ENCODE data around the gene ANKRD22.

Gene ANKRD22

DNA sequence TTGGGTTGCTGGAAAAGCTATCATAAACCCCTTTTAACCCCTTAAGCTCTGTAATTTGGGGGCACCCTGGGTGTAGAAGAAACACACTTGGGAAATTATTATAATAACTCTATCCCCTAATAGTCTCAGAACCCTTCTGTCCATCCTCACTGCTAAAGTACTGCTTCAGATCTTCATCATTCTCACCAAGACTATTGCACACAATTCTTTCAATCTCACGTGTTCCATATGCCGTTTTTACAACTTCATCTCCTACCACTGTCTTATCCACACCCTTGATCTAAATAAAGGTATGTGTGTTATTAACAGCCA, 15.8 kb downstream of the ANKRD22 start:
- Histone ChIP-seq H3K27ac (ENCODE audit: low read depth, low read length) (no peak overlapping the region), H2AFZ (ENCODE audit: low read length, unreplicated experiment) (no peak overlapping the region), H3K79me2 (ENCODE audit: control insufficient read depth, insufficient read depth, low read length, unreplicated experiment) (no peaks in the 10 kb centered on the region), H3K4me1 (ENCODE audit: control insufficient read depth, insufficient read depth, low read length, unreplicated experiment) (no peaks in the 10 kb centered on the region), H3K27me3 (ENCODE audit: insufficient read depth, low read length) (no peaks in the 10 kb centered on the region), H3K36me3 (ENCODE audit: insufficient read depth, low read length) (no peaks in the 10 kb centered on the region), H3K4me3 (ENCODE audit: low read depth, low read length) (no peak overlapping the region)

DNA sequence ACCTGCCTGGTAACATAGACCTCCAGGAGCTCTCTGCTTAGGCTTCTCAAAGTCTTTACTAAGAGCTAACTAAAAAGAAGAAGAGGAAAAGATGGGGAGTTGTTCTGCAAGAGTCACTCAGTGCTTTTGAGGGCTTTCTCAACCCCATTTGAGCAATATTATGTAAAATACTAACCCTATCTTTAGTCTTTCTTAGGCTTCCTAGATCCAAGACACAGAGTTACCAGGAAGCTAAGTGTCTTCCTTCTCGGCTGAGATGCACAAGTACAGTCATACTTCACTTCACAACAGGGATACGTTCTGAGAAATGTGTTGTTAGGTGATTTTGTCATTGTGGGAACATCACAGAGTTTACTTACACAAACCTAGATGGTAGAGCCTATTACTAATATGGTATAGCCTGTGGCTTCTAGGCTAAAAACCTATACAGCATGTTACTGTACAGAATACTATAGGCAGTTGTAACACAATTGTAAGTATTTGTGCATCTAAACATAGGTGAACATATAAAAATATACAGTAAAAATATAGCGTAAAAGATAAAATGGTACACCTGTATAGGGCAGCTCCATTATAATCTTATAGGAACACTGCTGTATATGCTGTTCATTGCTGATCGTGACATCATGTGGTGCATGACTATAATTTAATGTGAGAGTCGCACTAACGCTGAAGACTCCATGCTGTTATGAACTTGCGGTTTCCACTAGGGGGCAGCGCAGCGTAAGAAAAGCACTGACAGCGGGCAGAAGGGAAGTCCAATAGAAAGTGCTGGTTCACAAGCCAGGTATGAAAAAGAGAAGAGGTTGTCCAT, 16.3 kb downstream of the ANKRD22 start:
- Histone ChIP-seq H3K27ac (ENCODE audit: low read depth, low read length) (no peak overlapping the region), H2AFZ (ENCODE audit: low read length, unreplicated experiment) (no peak overlapping the region), H3K4me3 (ENCODE audit: low read depth, low read length) (no peak overlapping the region), H3K36me3 (ENCODE audit: insufficient read depth, low read length) (no peaks in the 10 kb centered on the region), H3K79me2 (ENCODE audit: control insufficient read depth, insufficient read depth, low read length, unreplicated experiment) (no peaks in the 10 kb centered on the region), H3K4me1 (ENCODE audit: control insufficient read depth, insufficient read depth, low read length, unreplicated experiment) (no peaks in the 10 kb centered on the region), H3K27me3 (ENCODE audit: insufficient read depth, low read length) (no peaks in the 10 kb centered on the region)

GRCh38 chr10:88833723-88834122, 17.9 kb downstream of the ANKRD22 start:
- no peak overlapping the region for H3K4me3 ChIP-seq (ENCODE audit: low read depth, low read length)
- peaks cover 3% of the 10 kb centered on the region for H3K4me1 ChIP-seq (ENCODE audit: control insufficient read depth, insufficient read depth, low read length, unreplicated experiment)
- H3K79me2 ChIP-seq (ENCODE audit: control insufficient read depth, insufficient read depth, low read length, unreplicated experiment), result no peaks in the 10 kb centered on the region
- H3K36me3 ChIP-seq (ENCODE audit: insufficient read depth, low read length), result no peaks in the 10 kb centered on the region
- no peaks in the 10 kb centered on the region for H3K27me3 ChIP-seq (ENCODE audit: insufficient read depth, low read length)
- no peak overlapping the region for H2AFZ ChIP-seq (ENCODE audit: low read length, unreplicated experiment)
- no peak overlapping the region for H3K27ac ChIP-seq (ENCODE audit: low read depth, low read length)

- Histone ChIP-seq H3K79me2 (ENCODE audit: control insufficient read depth, insufficient read depth, low read length, unreplicated experiment) (no peaks in the 10 kb centered on the region), H3K36me3 (ENCODE audit: insufficient read depth, low read length) (no peaks in the 10 kb centered on the region), H3K4me3 (ENCODE audit: low read depth, low read length) (no peak overlapping the region), H3K27me3 (ENCODE audit: insufficient read depth, low read length) (no peaks in the 10 kb centered on the region), H3K4me1 (ENCODE audit: control insufficient read depth, insufficient read depth, low read length, unreplicated experiment) (peaks cover 9% of the 10 kb centered on the region), H2AFZ (ENCODE audit: low read length, unreplicated experiment) (no peak overlapping the region), H3K27ac (ENCODE audit: low read depth, low read length) (no peak overlapping the region)
Measured at GRCh38 chr10:88833156-88833555, 18.5 kb downstream of the ANKRD22 start.

GRCh38 chr10:88832376-88832775, 19.3 kb downstream of the ANKRD22 start:
- Histone ChIP-seq H3K4me3 (ENCODE audit: low read depth, low read length) (no peak overlapping the region), H3K79me2 (ENCODE audit: control insufficient read depth, insufficient read depth, low read length, unreplicated experiment) (no peaks in the 10 kb centered on the region), H3K36me3 (ENCODE audit: insufficient read depth, low read length) (no peaks in the 10 kb centered on the region), H2AFZ (ENCODE audit: low read length, unreplicated experiment) (no peak overlapping the region), H3K4me1 (ENCODE audit: control insufficient read depth, insufficient read depth, low read length, unreplicated experiment) (peaks cover 14% of the 10 kb centered on the region), H3K27me3 (ENCODE audit: insufficient read depth, low read length) (no peaks in the 10 kb centered on the region), H3K27ac (ENCODE audit: low read depth, low read length) (no peak overlapping the region)

GRCh38 chr10:88831709-88832108, 19.9 kb downstream of the ANKRD22 start:
- Histone ChIP-seq H2AFZ (ENCODE audit: low read length, unreplicated experiment) (no peak overlapping the region), H3K4me3 (ENCODE audit: low read depth, low read length) (no peak overlapping the region), H3K79me2 (ENCODE audit: control insufficient read depth, insufficient read depth, low read length, unreplicated experiment) (no peaks in the 10 kb centered on the region), H3K27me3 (ENCODE audit: insufficient read depth, low read length) (no peaks in the 10 kb centered on the region), H3K36me3 (ENCODE audit: insufficient read depth, low read length) (no peaks in the 10 kb centered on the region), H3K4me1 (ENCODE audit: control insufficient read depth, insufficient read depth, low read length, unreplicated experiment) (peaks cover 14% of the 10 kb centered on the region), H3K27ac (ENCODE audit: low read depth, low read length) (no peak overlapping the region)

DNA sequence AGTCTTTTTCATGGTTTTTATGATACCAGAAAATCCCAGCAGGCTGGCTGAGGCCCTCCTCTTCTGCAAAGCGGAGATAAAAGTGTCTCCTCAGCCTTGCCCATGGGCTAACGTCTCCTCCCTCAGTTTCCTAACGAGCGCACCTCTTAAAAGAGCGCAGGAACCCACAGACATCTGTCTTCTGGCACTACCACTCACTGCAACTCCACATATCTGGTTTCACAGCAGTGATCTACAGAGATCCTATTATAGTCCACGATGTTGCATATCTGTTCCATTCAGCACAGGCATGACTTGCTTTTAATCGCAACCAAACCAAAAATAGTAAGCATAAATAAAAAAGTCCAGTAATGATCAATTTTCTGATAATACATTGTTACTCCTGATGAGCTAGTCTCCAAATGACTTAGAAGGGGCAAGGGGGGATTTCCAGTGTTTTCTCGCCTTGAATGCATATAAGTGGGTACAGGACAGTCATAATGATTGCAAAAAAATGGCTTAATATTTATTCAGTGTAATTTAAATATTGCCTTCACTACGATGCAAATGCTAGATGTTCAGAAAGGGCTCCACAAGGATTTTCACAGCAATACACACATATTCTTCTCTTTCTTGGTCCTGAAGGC, 20.9 kb downstream of the ANKRD22 start:
- no peak overlapping the region for H3K4me3 ChIP-seq (ENCODE audit: low read depth, low read length)
- no peak overlapping the region for H2AFZ ChIP-seq (ENCODE audit: low read length, unreplicated experiment)
- H3K27ac ChIP-seq (ENCODE audit: low read depth, low read length), result no peak overlapping the region
- peaks cover 14% of the 10 kb centered on the region for H3K4me1 ChIP-seq (ENCODE audit: control insufficient read depth, insufficient read depth, low read length, unreplicated experiment)
- H3K27me3 ChIP-seq (ENCODE audit: insufficient read depth, low read length), result no peaks in the 10 kb centered on the region
- no peaks in the 10 kb centered on the region for H3K79me2 ChIP-seq (ENCODE audit: control insufficient read depth, insufficient read depth, low read length, unreplicated experiment)
- no peaks in the 10 kb centered on the region for H3K36me3 ChIP-seq (ENCODE audit: insufficient read depth, low read length)

GRCh38 chr10:88828310-88828709, 23.3 kb downstream of the ANKRD22 start:
- Histone ChIP-seq H3K27ac (ENCODE audit: low read depth, low read length) (no peak overlapping the region), H3K36me3 (ENCODE audit: insufficient read depth, low read length) (no peaks in the 10 kb centered on the region), H3K79me2 (ENCODE audit: control insufficient read depth, insufficient read depth, low read length, unreplicated experiment) (no peaks in the 10 kb centered on the region), H3K4me1 (ENCODE audit: control insufficient read depth, insufficient read depth, low read length, unreplicated experiment) (peaks cover 14% of the 10 kb centered on the region), H2AFZ (ENCODE audit: low read length, unreplicated experiment) (no peak overlapping the region), H3K4me3 (ENCODE audit: low read depth, low read length) (no peak overlapping the region), H3K27me3 (ENCODE audit: insufficient read depth, low read length) (no peaks in the 10 kb centered on the region)

- Histone ChIP-seq H3K36me3 (ENCODE audit: insufficient read depth, low read length) (no peaks in the 10 kb centered on the region), H3K27ac (ENCODE audit: low read depth, low read length) (no peak overlapping the region), H3K27me3 (ENCODE audit: insufficient read depth, low read length) (no peaks in the 10 kb centered on the region)
Measured at GRCh38 chr10:88827671-88828070, 24.0 kb downstream of the ANKRD22 start.

GRCh38 chr10:88826388-88826787, 25.3 kb downstream of the ANKRD22 start:
- H3K27me3 ChIP-seq (ENCODE audit: insufficient read depth, low read length), result no peaks in the 10 kb centered on the region
- no peaks in the 10 kb centered on the region for H3K36me3 ChIP-seq (ENCODE audit: insufficient read depth, low read length)
- peaks cover 16% of the 10 kb centered on the region for H3K4me1 ChIP-seq (ENCODE audit: control insufficient read depth, insufficient read depth, low read length, unreplicated experiment)
- no peaks in the 10 kb centered on the region for H3K79me2 ChIP-seq (ENCODE audit: control insufficient read depth, insufficient read depth, low read length, unreplicated experiment)
- no peak overlapping the region for H2AFZ ChIP-seq (ENCODE audit: low read length, unreplicated experiment)
- no peak overlapping the region for H3K4me3 ChIP-seq (ENCODE audit: low read depth, low read length)
- no peak overlapping the region for H3K27ac ChIP-seq (ENCODE audit: low read depth, low read length)

More at GRCh38 chr10:88827671-88828070, 24.0 kb downstream of the ANKRD22 start:
- H3K4me3 ChIP-seq (ENCODE audit: low read depth, low read length), result no peak overlapping the region
- no peaks in the 10 kb centered on the region for H3K79me2 ChIP-seq (ENCODE audit: control insufficient read depth, insufficient read depth, low read length, unreplicated experiment)
- H2AFZ ChIP-seq (ENCODE audit: low read length, unreplicated experiment), result no peak overlapping the region
- H3K4me1 ChIP-seq (ENCODE audit: control insufficient read depth, insufficient read depth, low read length, unreplicated experiment), result peaks cover 14% of the 10 kb centered on the region

- peaks cover 6% of the 10 kb centered on the region for H3K4me1 ChIP-seq (ENCODE audit: control insufficient read depth, insufficient read depth, low read length, unreplicated experiment)
- H3K27me3 ChIP-seq (ENCODE audit: insufficient read depth, low read length), result no peaks in the 10 kb centered on the region
- H3K36me3 ChIP-seq (ENCODE audit: insufficient read depth, low read length), result no peaks in the 10 kb centered on the region
- no peak overlapping the region for H3K4me3 ChIP-seq (ENCODE audit: low read depth, low read length)
- no peaks in the 10 kb centered on the region for H3K79me2 ChIP-seq (ENCODE audit: control insufficient read depth, insufficient read depth, low read length, unreplicated experiment)
- H2AFZ ChIP-seq (ENCODE audit: low read length, unreplicated experiment), result no peak overlapping the region
- peak overlapping the region; percentile 4; the same call in 1 of the 2 replicates for H3K27ac ChIP-seq (ENCODE audit: low read depth, low read length)
Measured at GRCh38 chr10:88820748-88821401, 30.8 kb downstream of the ANKRD22 start.
